Amygdala (tissue), 56 donors: ENCODE data around the gene OR2A1.
"Not testable (repeated sequence)": the region's sequence is repeated elsewhere in the genome, so short reads cannot be mapped to it uniquely, and the experiment has no call there.

Source experiments
- DNase-seq, 56 donors: peaks; one replicate each; lab custom pipeline; 2025; lab: John Stamatoyannopoulos, UW

OR2A1 gene, protein sequence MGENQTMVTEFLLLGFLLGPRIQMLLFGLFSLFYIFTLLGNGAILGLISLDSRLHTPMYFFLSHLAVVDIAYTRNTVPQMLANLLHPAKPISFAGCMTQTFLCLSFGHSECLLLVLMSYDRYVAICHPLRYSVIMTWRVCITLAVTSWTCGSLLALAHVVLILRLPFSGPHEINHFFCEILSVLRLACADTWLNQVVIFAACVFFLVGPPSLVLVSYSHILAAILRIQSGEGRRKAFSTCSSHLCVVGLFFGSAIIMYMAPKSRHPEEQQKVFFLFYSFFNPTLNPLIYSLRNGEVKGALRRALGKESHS

DNA sequence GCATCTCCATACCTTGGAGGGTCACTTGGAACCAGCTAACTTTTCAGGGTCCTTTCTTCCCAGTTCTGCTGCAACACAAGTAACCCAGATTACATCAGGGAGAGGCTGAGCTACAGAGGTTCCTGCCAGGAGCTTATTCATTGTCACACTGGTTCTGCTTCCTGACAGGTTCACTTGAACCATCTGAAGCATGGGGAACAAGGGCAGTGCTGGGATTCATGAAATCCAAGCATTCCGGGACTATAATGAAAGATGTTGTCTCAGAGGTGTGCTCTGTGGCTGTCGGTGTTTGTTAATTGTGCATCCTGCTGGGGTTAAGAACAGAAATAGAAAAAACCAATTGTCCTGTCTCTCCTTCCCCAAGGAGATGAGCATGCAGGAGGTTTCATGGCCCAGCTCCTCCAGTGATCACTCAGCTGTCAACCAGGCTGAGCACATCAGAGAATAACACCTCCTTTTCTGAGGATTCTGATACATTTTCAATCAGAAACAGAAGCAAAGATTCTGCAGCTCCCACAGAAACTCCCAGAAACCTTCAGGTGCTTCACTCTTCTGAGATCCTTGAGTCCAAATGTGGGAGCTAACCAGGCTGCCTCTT is at the start of gene OR2A1:
Gene OR2A1, plus strand, starts transcription at position 548 of the 598 bp plus-strand sequence. CDS start 5,706 bp downstream, outside the sequence.
- DNase-seq, result not testable (repeated sequence)

DNA sequence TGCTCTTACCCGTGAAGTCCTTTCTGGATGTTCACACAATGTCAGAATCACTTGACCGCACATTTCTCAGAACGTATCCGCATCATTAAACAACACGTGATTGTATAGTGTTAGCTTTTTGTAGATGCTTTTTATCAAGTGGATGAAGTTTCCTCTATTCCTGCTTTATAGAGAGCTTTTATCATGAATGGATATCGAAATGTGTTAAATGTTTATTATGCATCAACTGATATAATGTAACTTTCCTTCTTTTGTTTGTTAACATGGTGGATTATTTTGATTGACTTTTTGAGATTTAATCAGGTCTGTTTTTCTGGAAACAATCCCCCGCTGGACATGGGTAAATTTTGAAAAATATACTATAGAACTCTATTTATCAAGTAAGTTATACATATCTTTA is 47.5 kb upstream of the OR2A1 start, which contains the start of gene OR2A7:
Gene OR2A7, minus strand, starts transcription at position 101 of the 400 bp plus-strand sequence. CDS start 5,164 bp downstream, outside the sequence.
- DNase-seq, result not testable (repeated sequence)

DNA sequence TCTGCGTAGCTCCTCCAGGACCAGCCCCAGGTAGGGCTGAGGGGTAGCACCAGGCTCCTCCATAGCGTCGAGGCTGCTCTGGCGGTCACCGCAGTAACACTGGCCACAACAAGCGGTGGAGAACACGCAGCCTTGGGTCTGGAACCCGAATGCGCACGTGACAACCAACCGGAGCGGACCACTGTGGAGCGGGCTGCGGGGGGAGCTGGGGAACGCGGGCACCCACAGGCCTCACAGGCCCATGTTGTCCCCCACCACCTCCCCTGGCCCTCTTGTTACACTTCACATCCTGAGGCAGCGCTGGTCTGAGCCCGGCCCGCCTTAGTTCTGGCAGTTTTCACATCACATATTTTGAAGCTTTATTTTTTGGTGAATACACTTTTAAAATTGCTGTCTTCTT is 43.0 kb upstream of the OR2A1 start, which contains the start of gene CTAGE8:
Gene CTAGE8, minus strand, starts transcription at position 101 of the 400 bp plus-strand sequence. Its CDS starts 38 bp downstream, at position 63.
- DNase-seq, result not testable (repeated sequence)

DNA sequence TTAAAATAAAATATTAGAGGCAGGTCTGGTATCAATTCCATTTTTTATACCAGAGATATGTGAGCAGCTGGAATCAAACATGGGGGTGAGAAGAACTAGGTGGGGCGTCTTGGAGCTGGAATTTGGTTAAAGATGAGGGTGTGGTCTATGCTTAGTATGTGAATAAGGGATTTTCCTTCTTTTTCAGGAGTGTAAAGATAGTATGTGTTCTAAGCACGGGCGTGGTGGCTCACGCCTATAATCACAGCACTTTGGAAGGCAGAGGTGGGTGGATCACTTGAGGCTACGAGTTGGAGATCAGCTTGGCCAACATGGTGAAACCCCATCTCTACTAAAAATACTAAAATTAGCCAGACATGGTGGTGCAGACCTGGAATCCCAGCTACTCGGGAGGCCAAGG is 36.9 kb upstream of the OR2A1 start:
- DNase-seq, result not testable (repeated sequence)

DNA sequence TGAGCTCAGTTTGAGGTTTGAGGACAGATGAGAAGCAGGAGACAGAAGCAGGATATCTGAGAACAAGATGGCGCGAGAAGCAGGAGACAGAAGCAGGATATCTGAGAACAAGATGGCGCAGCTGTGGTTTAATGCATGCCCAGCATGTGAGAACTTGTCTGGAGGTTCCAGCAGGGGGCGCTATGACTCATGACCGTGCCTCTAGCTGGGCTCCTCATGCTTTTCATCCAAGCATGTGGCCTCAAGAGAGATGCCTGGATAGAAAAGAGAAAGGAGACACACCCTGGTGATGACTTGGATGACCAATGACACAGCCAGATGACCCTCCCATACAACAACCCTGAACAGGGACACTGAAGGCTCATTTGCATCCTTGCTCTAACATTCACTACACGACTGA is 32.2 kb upstream of the OR2A1 start:
- DNase-seq, result not testable (repeated sequence)

DNA sequence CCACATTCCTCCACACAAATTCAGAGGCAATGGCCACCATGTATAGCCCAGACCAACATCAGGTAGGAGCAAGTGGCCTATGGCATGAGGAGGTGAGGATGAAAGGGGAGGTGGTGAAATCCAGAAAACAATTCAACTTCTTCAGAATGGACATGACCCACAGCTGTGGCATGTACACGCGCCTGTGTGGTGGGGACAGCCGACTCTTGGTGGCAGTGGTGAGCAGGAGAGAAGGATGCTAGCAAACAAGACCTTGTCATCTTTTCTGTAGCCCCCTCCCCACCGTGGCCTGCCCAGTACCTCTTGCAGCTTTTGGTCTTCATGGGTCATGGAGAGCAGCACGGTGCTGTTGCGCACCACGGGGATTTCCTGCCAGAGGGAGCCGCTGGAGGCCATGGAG is 30.2 kb upstream of the OR2A1 start:
- DNase-seq, result not testable (repeated sequence)

DNA sequence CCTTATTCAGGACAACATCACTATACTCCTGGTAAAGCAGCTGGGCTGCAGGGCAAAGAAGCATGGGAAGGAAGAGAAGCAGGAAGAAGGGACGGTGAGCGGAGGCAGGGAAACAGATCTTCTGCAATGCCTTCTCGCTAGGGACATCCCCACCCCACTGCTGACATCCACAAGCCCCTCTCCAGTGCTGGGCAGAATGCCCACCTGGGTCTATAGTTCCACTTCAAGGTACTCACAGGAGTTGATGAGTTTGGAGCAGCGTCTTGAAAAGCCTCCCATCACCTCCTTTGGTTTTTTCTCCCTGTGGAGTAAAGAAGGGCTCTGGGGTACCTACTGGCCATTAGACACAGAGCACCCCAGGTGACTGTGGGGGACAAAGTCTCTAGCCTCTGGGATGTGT is 29.7 kb upstream of the OR2A1 start:
- DNase-seq, result not testable (repeated sequence)

DNA sequence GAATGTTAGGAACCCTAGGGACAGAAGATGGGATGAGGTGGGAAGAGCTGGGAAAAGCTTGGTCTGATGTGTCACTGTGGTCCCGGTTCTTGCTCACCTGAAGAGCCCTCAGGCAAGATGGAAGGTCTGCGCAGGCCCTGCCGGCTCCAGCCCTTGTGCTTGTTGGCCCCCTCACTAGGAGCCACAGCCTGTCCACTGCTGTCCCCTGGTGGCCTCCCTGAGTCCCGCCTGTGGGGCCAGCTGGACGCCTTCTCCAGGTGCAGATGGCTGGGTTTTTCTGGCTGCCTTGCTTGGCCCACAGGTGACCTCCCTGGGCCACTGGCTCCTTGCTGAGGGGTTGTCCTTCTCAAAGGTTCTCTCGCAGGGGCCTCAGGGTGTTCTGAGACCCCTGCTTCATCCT is 28.5 kb upstream of the OR2A1 start:
- DNase-seq, result not testable (repeated sequence)

DNA sequence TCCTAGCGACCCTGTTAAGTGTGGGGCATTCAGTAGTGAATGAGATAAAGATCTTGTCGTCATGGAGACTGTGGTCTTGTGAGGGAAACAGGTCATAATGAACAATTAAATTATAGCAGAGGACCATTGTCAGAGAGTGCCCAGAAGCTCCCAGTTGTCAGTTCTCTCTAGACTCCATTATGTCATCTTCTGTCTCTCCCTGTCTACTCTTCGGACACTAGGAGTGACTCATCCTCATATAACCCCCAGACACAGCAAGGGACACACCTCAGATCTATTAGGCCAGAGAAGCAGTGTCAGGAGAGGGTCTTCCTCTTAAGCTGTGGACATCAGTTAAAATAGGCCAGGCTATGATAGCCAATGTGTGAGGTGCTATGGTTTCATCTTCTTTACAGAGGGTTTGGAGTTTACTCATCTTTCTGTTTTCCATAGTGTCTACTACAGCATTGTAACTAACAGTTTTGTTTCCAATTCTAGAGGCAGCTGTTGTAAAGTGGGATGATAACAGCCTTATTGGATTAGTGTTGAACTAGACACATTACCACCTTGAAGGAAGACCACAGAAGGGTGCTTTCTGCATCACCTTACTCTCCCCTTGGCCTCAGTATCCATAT is 24.9 kb upstream of the OR2A1 start:
- DNase-seq, result not testable (repeated sequence)

DNA sequence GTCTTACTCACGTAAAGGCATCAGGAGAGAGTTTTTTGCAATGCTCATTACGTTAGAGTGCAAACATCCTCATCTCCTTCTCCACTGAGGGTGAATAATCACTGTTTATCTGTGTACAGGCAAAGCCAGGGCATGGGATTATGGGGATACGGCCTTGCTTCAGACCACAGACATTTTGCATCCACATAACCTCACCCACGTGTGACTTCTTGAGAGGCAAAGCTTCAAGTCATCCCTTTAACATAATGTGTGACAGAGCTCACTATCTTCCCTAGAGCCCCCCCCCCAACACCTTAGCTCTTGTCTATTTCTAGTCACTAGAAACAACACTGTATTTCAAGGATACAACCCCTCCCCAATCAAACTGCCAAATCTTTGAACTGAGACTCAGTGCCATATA is 20.6 kb upstream of the OR2A1 start:
- DNase-seq, result not testable (repeated sequence)

DNA sequence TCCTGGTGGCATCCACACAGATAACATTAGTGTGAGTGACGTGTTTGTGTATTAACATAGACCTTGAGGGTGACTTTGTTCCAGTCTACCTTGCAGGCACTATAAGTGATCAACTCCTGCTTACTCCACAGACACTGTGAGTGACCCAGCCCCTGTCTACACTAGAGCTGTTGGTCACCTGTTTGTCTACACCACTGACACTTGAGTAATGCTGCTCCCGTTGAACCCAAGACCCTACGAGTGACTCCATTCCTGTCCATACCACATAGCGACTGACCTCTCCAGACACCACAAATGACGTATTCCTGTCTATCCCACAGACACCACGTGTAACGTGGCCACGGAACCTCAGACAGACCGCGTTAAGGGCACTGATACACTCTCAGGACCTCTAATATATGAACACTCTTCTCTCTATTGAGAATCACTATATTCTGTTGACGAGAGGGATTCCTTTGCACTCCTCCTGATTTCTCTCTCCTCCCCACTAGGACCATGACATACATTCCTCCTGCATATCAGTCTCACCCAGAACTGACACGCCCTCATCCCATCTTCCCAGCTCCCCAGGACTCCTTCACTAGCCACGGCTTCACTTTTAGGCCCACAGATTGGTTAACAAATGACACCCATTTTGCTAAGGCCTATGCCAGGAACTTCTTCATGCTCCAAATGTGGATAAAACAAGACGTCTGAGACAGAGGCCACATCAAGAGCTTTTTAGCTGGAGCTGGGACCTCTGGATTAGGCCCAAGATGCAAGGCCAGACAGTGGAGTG is 19.6 kb upstream of the OR2A1 start:
- not testable (repeated sequence) for DNase-seq

DNA sequence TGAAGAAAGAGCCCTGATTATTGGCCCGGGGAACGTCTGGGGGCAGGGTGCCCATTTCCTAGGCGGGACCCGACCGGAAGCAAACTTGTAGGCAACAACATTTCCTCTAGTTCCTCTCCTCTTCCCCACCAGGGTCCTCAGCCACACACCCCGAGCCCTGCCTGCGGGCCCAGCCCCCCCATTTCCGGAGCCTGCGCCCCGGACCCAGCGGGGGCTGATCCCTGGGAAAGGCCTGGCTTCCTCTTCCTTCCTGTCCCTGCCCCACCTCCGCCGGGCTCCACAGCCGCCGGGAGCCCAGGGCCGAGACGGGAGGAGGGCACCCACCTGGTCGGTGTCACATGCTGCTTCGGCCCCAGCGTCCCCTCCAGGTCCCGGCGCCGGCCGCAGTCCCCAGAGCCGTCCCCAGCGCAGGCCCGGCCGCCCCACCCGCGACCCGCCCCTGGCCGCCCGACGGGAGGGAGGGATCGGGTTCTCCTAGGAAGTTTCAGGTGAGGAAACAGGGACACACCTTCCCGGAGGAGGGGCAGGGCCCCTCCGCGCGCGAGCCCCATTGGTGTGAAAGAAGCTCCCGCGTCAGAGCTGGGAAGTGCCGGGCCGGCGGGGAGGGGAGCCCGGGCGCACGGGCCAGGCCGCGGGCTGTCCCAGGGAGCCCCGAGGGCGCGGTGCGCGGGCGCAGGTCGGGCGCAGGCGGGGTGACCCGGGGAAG is 18.3 kb upstream of the OR2A1 start:
- DNase-seq, result not testable (repeated sequence)

DNA sequence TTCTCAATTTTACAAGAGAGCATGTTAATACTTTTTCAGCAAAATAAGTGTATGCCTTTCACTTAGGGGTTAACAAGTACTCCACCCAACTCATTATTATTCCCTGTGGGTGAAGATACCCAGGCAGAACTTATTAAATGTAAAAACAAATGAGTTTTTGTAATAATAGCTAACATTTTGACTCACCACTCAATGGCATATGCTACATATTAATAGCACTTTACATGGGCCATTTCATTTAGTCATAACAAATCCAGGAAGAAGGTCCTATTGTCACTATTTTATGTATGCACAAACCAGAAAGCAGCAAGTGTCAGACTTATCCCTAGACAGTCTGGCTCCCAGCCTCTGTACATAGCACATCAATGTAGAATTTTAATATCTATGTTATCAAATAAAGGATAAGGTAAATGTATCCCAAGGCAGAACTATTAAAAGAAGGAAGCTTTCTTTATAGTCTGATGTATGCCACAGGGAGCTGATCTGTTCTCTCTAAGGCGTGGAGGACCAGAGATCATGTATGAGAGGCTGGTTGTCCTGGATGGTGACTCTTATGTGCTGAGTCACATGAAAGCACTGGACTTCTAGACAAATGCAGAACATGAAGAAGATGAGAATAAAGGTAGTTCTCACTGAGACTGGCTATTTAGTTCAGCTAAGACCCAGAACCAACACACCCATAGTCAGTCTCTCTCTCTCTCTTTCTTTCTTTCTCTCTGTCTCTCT is 9.5 kb upstream of the OR2A1 start:
- not testable (repeated sequence) for DNase-seq

DNA sequence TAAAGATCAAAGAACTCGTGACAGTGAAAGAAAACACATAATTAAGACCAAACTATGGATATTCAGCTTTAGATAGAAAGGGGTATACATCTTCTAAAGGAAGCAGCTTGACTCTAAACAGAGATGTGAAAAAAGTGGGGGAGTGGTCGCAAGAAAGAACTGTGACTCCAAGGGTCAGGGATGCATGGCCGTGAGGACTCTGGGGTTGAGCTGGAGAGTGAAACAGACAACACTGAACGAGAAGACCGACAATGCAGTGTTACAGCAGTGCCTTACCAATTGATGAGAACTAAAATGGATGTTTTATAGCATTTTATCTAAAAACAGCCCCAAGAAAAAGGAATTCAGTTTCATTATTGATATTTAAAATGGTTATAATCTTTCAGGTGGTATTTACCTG is 8.6 kb upstream of the OR2A1 start:
- not testable (repeated sequence) for DNase-seq

DNA sequence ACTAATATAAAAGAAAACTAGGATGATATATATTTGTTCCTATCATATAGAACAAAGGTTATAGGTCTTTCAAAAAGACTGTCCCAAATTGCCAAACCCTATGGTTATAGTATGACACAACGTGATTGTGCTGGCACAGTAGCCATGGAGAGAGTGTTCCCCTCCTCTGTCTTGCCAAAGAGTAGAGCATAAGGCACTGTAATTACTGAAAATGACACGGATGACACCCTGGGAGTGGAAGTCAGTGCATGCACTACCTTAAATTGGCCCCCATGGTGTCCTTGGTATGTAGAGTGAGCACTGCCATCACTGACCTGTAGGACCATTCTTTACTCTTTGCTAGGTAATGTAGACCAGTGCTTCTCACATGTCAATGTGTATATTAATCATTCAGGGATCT is 7.1 kb upstream of the OR2A1 start:
- not testable (repeated sequence) for DNase-seq

DNA sequence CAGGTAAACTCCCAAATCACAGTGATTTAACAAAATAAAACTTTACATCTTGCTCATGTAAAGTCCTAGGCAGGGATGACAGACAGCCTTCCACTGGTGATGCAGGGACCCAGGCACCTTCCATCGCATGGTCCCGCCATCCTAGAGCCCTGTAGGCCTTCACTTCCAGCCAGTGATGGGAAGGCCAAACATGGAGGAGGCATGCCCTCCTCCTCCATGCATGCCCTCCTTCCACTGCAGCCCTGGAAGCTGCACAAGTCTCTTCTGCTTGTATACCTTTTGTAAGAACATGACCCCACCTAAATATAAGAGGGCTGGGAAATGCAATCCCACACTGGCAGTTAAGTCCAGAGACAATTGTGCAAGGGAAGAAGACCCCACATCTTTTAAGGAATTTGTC is 2.5 kb upstream of the OR2A1 start:
- DNase-seq, result not testable (repeated sequence)

DNA sequence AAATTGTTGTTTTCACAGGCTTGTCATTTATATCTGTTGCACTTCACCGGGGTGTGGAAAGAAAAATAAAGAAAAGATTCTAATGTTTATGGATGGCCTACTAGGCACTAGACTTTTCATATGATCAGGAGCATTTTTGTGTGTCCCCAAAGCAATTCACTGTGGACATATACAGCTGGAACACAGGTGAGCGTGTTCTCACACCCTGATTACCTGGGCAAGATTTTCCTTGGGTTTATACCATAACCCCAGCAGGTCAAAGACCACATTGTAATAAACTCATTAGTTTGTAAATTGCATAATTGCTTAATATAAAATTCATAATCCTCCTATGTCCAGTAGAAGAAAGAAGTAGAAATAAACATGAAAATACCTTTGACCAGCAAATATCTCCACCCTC is 1.0 kb upstream of the OR2A1 start:
- DNase-seq, result not testable (repeated sequence)

DNA sequence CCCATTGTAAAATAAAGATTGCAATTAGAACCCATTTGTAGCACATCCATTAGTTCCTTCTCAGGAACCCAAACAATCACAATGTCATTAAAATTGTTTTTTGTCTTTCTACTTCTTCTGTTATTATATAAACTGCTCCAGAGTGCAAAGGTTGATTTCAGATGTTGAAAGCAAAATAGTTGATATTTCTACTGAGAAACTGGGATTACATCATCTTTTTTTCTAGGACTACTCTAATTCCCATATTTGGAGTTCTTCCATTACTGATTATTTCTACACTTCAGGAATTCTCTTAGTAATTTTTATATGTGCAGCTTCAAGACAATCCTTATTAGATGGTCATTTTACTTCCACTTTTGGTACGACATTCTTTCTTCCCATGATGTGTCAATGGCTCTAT is 5.3 kb downstream of the OR2A1 start:
- not testable (repeated sequence) for DNase-seq

DNA sequence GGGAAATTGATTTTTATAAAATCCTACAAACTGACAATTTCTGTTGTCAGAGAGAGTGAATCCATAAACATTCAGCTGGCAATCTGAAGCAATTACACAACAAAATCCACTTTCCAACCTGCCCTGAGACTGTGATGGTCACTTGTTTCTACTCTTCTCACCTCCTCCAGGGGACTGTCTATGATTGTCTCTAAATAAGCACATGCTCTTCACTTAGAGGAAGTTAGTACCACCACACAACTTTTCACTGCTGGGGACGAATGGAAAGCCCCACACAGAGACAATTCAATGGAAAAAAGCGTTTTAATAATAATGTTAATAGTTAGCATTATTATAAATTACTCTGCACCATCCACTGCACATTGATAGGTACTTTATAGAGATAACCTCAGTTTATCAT is 7.3 kb downstream of the OR2A1 start:
- not testable (repeated sequence) for DNase-seq
